ENCODE data around the gene SUGCT.

Gene SUGCT

DNA sequence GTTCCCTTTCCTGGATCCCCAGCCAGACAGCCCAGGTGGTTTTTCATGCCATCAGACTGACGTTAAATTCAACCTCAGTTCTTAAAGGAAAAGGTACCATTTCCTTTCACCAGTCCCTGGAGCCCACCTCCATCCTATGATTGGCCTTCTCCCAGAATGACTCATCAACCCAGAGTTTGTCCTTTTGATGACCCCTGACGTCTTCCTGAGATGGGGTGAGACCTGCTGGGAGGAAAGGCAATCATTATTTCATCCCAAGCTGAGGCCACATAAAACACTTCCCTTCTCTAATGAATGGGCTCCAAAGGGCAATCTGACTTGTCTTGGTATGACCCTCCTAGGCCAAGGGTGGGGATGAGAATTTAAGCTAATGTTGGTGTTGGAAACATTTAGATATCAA lies 750.7 kb downstream of the SUGCT start:
- CTCF ChIA-PET, result no interaction called here
- Histone ChIP-seq H3K4me3 (ENCODE audit: low read depth, low read length) (no peak overlapping the region), H3K9me3 (ENCODE audit: control insufficient read depth, insufficient read depth, low read depth, low read length) (no peaks in the 10 kb centered on the region), H3K4me1 (ENCODE audit: control insufficient read depth, insufficient read depth, low read length) (no peaks in the 10 kb centered on the region), H3K36me3 (ENCODE audit: control insufficient read depth in 2 of 2, insufficient read depth in 1 of 2, low read length in 2 of 2) (no peaks in the 10 kb centered on the region), H3K27ac (ENCODE audit: extremely low read depth, low read depth, low read length) (no peak overlapping the region)
- POLR2A ChIA-PET, result no interaction called here
- TF ChIP-seq ZNF324 (tag by site-specific recombination; IDR thresholded peaks at IDR 0.05), result no peak
- TF ChIP-seq YY2 (tag by site-specific recombination; IDR thresholded peaks at IDR 0.05), result no peak

GRCh38 chr7:40887099-40887498 lies 752.3 kb downstream of the SUGCT start:
- ChIA-PET CTCF (no interaction called here), POLR2A (no interaction called here)
- no peak overlapping the region for H3K27ac ChIP-seq (ENCODE audit: extremely low read depth, low read depth, low read length)
- no peaks in the 10 kb centered on the region for H3K4me1 ChIP-seq (ENCODE audit: control insufficient read depth, insufficient read depth, low read length)
- H3K36me3 ChIP-seq (ENCODE audit: control insufficient read depth in 2 of 2, insufficient read depth in 1 of 2, low read length in 2 of 2), result no peaks in the 10 kb centered on the region
- H3K4me3 ChIP-seq (ENCODE audit: low read depth, low read length), result no peak overlapping the region
- TF ChIP-seq ZNF114 (tag by site-specific recombination; IDR thresholded peaks at IDR 0.05) (no peak), ZNF449 (tag by site-specific recombination; IDR thresholded peaks at IDR 0.05) (no peak), ZNF585B (tag by site-specific recombination; IDR thresholded peaks at IDR 0.05) (no peak), ZNF510 (tag by site-specific recombination; IDR thresholded peaks at IDR 0.05; ENCODE audit: insufficient replicate concordance) (no peak), ZNF521 (tag by site-specific recombination; IDR thresholded peaks at IDR 0.05) (no peak), ZNF175 (tag by site-specific recombination; IDR thresholded peaks at IDR 0.05) (no peak), ZBTB11 (tag by site-specific recombination; conservative IDR thresholded peaks at IDR 0.05; ENCODE audit: low read depth) (no peak), ZNF174 (tag by site-specific recombination; IDR thresholded peaks at IDR 0.05) (no peak), FEZF1 (tag by site-specific recombination; IDR thresholded peaks at IDR 0.05) (no peak), MEIS1 (CRISPR knock-in tag; IDR thresholded peaks at IDR 0.05; ENCODE audit: borderline replicate concordance) (no peak), ZNF473 (tag by site-specific recombination; IDR thresholded peaks at IDR 0.05) (no peak), ZBTB6 (tag by site-specific recombination; IDR thresholded peaks at IDR 0.05) (no peak), ZNF266 (tag by site-specific recombination; IDR thresholded peaks at IDR 0.05; ENCODE audit: low read depth) (no peak), GLI2 (tag by site-specific recombination; IDR thresholded peaks at IDR 0.05; ENCODE audit: borderline replicate concordance, low read depth) (no peak), ZSCAN18 (tag by site-specific recombination; IDR thresholded peaks at IDR 0.05) (no peak), ZNF19 (tag by site-specific recombination; IDR thresholded peaks at IDR 0.05; ENCODE audit: low read depth) (no peak), ZNF10 (tag by site-specific recombination; IDR thresholded peaks at IDR 0.05) (no peak), HOXC10 (CRISPR knock-in tag; IDR thresholded peaks at IDR 0.05) (no peak), ZNF558 (tag by site-specific recombination; IDR thresholded peaks at IDR 0.05) (no peak)
- TF ChIP-seq, protein P1, sequence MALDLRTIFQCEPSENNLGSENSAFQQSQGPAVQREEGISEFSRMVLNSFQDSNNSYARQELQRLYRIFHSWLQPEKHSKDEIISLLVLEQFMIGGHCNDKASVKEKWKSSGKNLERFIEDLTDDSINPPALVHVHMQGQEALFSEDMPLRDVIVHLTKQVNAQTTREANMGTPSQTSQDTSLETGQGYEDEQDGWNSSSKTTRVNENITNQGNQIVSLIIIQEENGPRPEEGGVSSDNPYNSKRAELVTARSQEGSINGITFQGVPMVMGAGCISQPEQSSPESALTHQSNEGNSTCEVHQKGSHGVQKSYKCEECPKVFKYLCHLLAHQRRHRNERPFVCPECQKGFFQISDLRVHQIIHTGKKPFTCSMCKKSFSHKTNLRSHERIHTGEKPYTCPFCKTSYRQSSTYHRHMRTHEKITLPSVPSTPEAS (tag by site-specific recombination; IDR thresholded peaks at IDR 0.05), result no peak
- H3K9me3 ChIP-seq (ENCODE audit: control insufficient read depth, insufficient read depth, low read depth, low read length), result no peaks in the 10 kb centered on the region

All from HEK293 (cell line).